GM23338 (cell line): ENCODE measurements around the gene GPC5. TPM values are rescaled to one million over a fixed set of nuclear protein-coding genes. Genes with fewer than 3 reads are reported as not detected.

Experiments
- ATAC-seq: fragments of 200-7000 bp; cut with Tn5 transposase; 3 replicates; pipeline ENCODE4 v1.9.1; 2020
- DNase-seq: peaks from one replicate; pipeline ENCODE4 v3.0.0-alpha.2; 2015; ENCODE audit warnings: low spot score
- H2AFZ ChIP-seq: fragments of 200-600 bp; sonication (generic); 2 replicates; pipeline ENCODE4 v1.8.0; 2016; ENCODE audit warnings: antibody characterized with exemption, mild to moderate bottlenecking, moderate library complexity
- H3F3A ChIP-seq: fragments of 200-600 bp; sonication (generic); replicated peaks from 2 replicates; pipeline ENCODE4 v1.8.0; 2017; ENCODE audit warnings: antibody characterized with exemption, mixed run types, low read depth
- H3K27ac ChIP-seq: fragments of 200-600 bp; sonication (generic); 2 replicates; pipeline ENCODE4 v1.6.1; 2016; ENCODE audit warnings: low read depth
- H3K27me3 ChIP-seq: fragments of 200-600 bp; sonication (generic); 2 replicates; pipeline ENCODE4 v1.8.0; 2016; ENCODE audit warnings: mild to moderate bottlenecking, mixed run types, moderate library complexity; ENCODE audit not compliant: insufficient read depth
- H3K36me3 ChIP-seq: fragments of 200-600 bp; sonication (generic); 2 replicates; pipeline ENCODE4 v1.8.0; 2016; ENCODE audit warnings: mild to moderate bottlenecking; ENCODE audit not compliant: insufficient read depth
- H3K4me1 ChIP-seq: fragments of 200-600 bp; sonication (generic); 2 replicates; pipeline ENCODE4 v1.8.0; 2016; ENCODE audit warnings: mild to moderate bottlenecking, moderate library complexity; ENCODE audit not compliant: insufficient read depth
- H3K4me2 ChIP-seq: fragments of 200-600 bp; sonication (generic); 2 replicates; pipeline ENCODE4 v1.7.1; 2017; ENCODE audit warnings: mixed run types
- H3K4me3 ChIP-seq: fragments of 200-600 bp; sonication (generic); 2 replicates; pipeline ENCODE4 v1.6.1; 2016; ENCODE audit warnings: mixed run types
- H3K79me2 ChIP-seq: fragments of 200-600 bp; sonication (generic); replicated peaks from 2 replicates; pipeline ENCODE4 v1.8.0; 2017; ENCODE audit warnings: mild to moderate bottlenecking; ENCODE audit not compliant: insufficient read depth
- H3K9me2 ChIP-seq: fragments of 200-600 bp; sonication (generic); 2 replicates; pipeline ENCODE4 v1.8.0; 2017; ENCODE audit not compliant: insufficient read depth
- H4K20me1 ChIP-seq: fragments of 200-600 bp; sonication (generic); replicated peaks from 2 replicates; pipeline ENCODE4 v1.8.0; 2017; ENCODE audit warnings: mild to moderate bottlenecking; ENCODE audit not compliant: insufficient read depth
- H3K27ac Mint-ChIP-seq: 2 replicates; pipeline ENCODE4 v1.8.0; 2020; ENCODE audit warnings: inconsistent platforms, mild to moderate bottlenecking, moderate library complexity, mixed read lengths
- H3K27me3 Mint-ChIP-seq: 3 replicates; pipeline ENCODE4 v1.8.0; 2022; ENCODE audit warnings: low read depth, mild to moderate bottlenecking, moderate library complexity, mixed read lengths, inconsistent platforms; ENCODE audit not compliant: insufficient read depth, poor library complexity
- H3K36me3 Mint-ChIP-seq: 3 replicates; pipeline ENCODE4 v1.8.0; 2021; ENCODE audit warnings: low read depth, mild to moderate bottlenecking, inconsistent platforms, moderate library complexity, mixed read lengths
- H3K4me1 Mint-ChIP-seq: 3 replicates; pipeline ENCODE4 v1.8.0; 2020; ENCODE audit warnings: mild to moderate bottlenecking, inconsistent platforms, mixed read lengths
- H3K4me3 Mint-ChIP-seq: 3 replicates; pipeline ENCODE4 v1.8.0; 2021; ENCODE audit warnings: moderate library complexity, mild to moderate bottlenecking, inconsistent platforms, mixed read lengths
- H3K9me3 Mint-ChIP-seq: 3 replicates; pipeline ENCODE4 v1.8.0; 2020; ENCODE audit warnings: moderate library complexity, mild to moderate bottlenecking, inconsistent platforms, mixed read lengths
- CREB1 ChIP-seq: fragments of 250-450 bp; sonication (Bioruptor Pico); IDR thresholded peaks from 2 replicates; pipeline ENCODE4 v1.5.0; 2020; ENCODE audit warnings: low read depth, mild to moderate bottlenecking, moderate library complexity
- CTCF ChIP-seq, 2 experiments: fragments of 200-600 bp in 1 of 2; sonication (generic) in 1 of 2; conservative IDR thresholded peaks; 2 replicates each; pipeline versions ENCODE4 v1.5.1 to v1.6.1; 2016 to 2017; ENCODE audit warnings: antibody characterized with exemption in 2 of 2, low read depth in 2 of 2, mild to moderate bottlenecking in 2 of 2, moderate library complexity in 1 of 2
- ETS1 ChIP-seq: IDR thresholded peaks from 2 replicates; pipeline ENCODE4 v1.6.1; 2016; ENCODE audit warnings: antibody characterized with exemption
- EZH2 ChIP-seq: fragments of 200-600 bp; sonication (generic); IDR thresholded peaks from one replicate; pipeline ENCODE4 v1.8.0; 2017; ENCODE audit warnings: antibody characterized with exemption, mild to moderate bottlenecking, low read depth; ENCODE audit not compliant: unreplicated experiment
- EZH2phosphoT487 ChIP-seq: fragments of 200-600 bp; sonication (generic); IDR thresholded peaks from one replicate; pipeline ENCODE4 v1.8.1; 2018; ENCODE audit warnings: antibody characterized with exemption; ENCODE audit not compliant: unreplicated experiment
- POLR2AphosphoS5 ChIP-seq: IDR thresholded peaks from 2 replicates; pipeline ENCODE4 v1.6.1; 2016; ENCODE audit warnings: antibody characterized with exemption, low read depth
- ZNF114 ChIP-seq: fragments of 250-450 bp; sonication (Bioruptor Pico); IDR thresholded peaks from 2 replicates; pipeline ENCODE4 v1.5.0; 2020; ENCODE audit warnings: mild to moderate bottlenecking, moderate library complexity
- ZNF462 ChIP-seq: fragments of 250-450 bp; sonication (Bioruptor Pico); IDR thresholded peaks from 2 replicates; pipeline ENCODE4 v1.5.0; 2020; ENCODE audit warnings: mild to moderate bottlenecking, moderate library complexity
- polyA plus RNA-seq: library from polyadenylated mRNA; unstranded; fragments of >200 nt; fragmentation: Nextera tagmentation; extraction: Ambion mirVana; gene quantifications from 2 replicates; pipeline ENCODE4 v1.2.1, GENCODE V29; 2016
- total RNA-seq: library from RNA; depleted of rRNA; stranded (reverse); fragments of >200 nt; shearing (Covaris generic); gene quantifications from 2 replicates; pipeline ENCODE4 v1.2.3, GENCODE V29; 2014

The GPC5 gene
- total and polyA plus RNA-seq, 2 experiments from 2014 or later, result 0.95 to 1.1 TPM

GRCh38 chr13:92719868-92720267 lies 1321.4 kb downstream of the GPC5 start (continued):
- no peak for TF ChIP-seq ZNF462 (CRISPR knock-in tag)

- no peak for ATAC-seq
- H3K27me3 ChIP-seq, result no peaks in the 10 kb centered on the region
- H3K27ac Mint-ChIP-seq, result no peak overlapping the region
- DNase-seq, result no peak
- no peak overlapping the region for H3K4me2 ChIP-seq
- H3K4me1 ChIP-seq, result peaks cover 9% of the 10 kb centered on the region; the same call in 1 of the 2 replicates
- no peaks in the 10 kb centered on the region for H3F3A ChIP-seq
- no peak for TF ChIP-seq EZH2
- no peaks in the 10 kb centered on the region for H3K36me3 Mint-ChIP-seq
- H3K36me3 ChIP-seq, result no peaks in the 10 kb centered on the region
- H3K4me3 ChIP-seq, result no peak overlapping the region
- no peak overlapping the region for H3K27ac ChIP-seq
- no peaks in the 10 kb centered on the region for H4K20me1 ChIP-seq
- H3K79me2 ChIP-seq, result no peaks in the 10 kb centered on the region
- no peak overlapping the region for H2AFZ ChIP-seq
- H3K9me2 ChIP-seq, result no peaks in the 10 kb centered on the region
- H3K27me3 Mint-ChIP-seq, result no peaks in the 10 kb centered on the region
- peaks cover 6% of the 10 kb centered on the region; the same call in 2 of the 3 replicates for H3K4me1 Mint-ChIP-seq
- H3K9me3 Mint-ChIP-seq, result no peaks in the 10 kb centered on the region
- H3K4me3 Mint-ChIP-seq, result no peak overlapping the region
Measured at GRCh38 chr13:92721620-92722019, 1323.2 kb downstream of the GPC5 start.

- Histone ChIP-seq H3K27me3 (no peaks in the 10 kb centered on the region), H3K27ac (no peak overlapping the region), H3F3A (no peaks in the 10 kb centered on the region), H3K9me2 (no peaks in the 10 kb centered on the region), H3K4me1 (no peaks in the 10 kb centered on the region), H3K4me2 (no peak overlapping the region), H3K36me3 (no peaks in the 10 kb centered on the region), H2AFZ (no peak overlapping the region), H3K79me2 (no peaks in the 10 kb centered on the region), H3K4me3 (no peak overlapping the region), H4K20me1 (no peaks in the 10 kb centered on the region)
- Mint-ChIP-seq H3K4me1 (no peaks in the 10 kb centered on the region), H3K27me3 (no peaks in the 10 kb centered on the region), H3K4me3 (no peak overlapping the region), H3K27ac (no peak overlapping the region), H3K9me3 (no peaks in the 10 kb centered on the region), H3K36me3 (no peaks in the 10 kb centered on the region)
- ATAC-seq (no peak), DNase-seq (no peak)
- no peak for TF ChIP-seq EZH2
- no peak for TF ChIP-seq ZNF114 (CRISPR knock-in tag)
- TF ChIP-seq CTCF (conservative IDR thresholded peaks at IDR 0.05; ENCODE audit: low read depth in 2 of 2), result no peak
- TF ChIP-seq EZH2phosphoT487, result no peak
- no peak for TF ChIP-seq POLR2AphosphoS5
- TF ChIP-seq ETS1, result no peak
- no peak for TF ChIP-seq CREB1 (CRISPR knock-in tag)
Measured at GRCh38 chr13:92727118-92727517, 1328.7 kb downstream of the GPC5 start.
